T-helper 1 cell treated with Interleukin-12 subunit alpha and Interleukin-12 subunit beta and Interleukin-4 antibody, amounts not matched to agents 30 μg/mL and 1 μg/mL, for 36 hours (primary cell): Measurements from ENCODE around the gene SLN.

Experiments
- H3K27ac Mint-ChIP-seq: one replicate; pipeline ENCODE4 v1.8.0; 2021; ENCODE audit warnings: mild to moderate bottlenecking, mixed read lengths
- H3K27me3 Mint-ChIP-seq: one replicate; pipeline ENCODE4 v1.8.0; 2021; ENCODE audit warnings: low read depth, mixed read lengths
- H3K36me3 Mint-ChIP-seq: one replicate; pipeline ENCODE4 v1.8.0; 2021; ENCODE audit warnings: low read depth, mixed read lengths
- H3K4me1 Mint-ChIP-seq: one replicate; pipeline ENCODE4 v1.8.0; 2021; ENCODE audit warnings: low read depth, mixed read lengths
- H3K4me3 Mint-ChIP-seq: one replicate; pipeline ENCODE4 v1.8.0; 2021; ENCODE audit warnings: mild to moderate bottlenecking, moderate library complexity, mixed read lengths
- H3K9me3 Mint-ChIP-seq: one replicate; pipeline ENCODE4 v1.8.0; 2021; ENCODE audit warnings: mixed read lengths

The SLN gene

DNA sequence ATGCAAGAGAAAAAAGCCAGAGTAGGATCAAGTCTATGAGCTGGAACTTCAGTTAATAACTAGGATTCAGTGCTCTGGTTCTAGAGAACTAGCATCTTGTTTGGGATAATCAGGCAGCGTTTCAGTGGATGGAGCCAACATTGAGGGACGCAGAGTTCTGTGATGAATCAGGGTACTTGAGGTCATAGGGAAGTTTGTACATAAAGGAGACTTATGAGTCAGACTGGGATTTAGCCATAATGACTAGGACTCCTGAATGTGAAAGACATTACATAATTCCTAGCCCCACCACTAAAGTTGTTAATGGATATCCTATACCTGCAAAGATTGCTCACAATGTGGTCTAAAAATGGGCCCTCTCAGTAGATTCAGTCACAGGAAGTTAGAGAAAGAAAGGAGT lies 6.8 kb downstream of the SLN start:
- H3K27ac Mint-ChIP-seq, result no peak overlapping the region
- no peak overlapping the region for H3K4me3 Mint-ChIP-seq

DNA sequence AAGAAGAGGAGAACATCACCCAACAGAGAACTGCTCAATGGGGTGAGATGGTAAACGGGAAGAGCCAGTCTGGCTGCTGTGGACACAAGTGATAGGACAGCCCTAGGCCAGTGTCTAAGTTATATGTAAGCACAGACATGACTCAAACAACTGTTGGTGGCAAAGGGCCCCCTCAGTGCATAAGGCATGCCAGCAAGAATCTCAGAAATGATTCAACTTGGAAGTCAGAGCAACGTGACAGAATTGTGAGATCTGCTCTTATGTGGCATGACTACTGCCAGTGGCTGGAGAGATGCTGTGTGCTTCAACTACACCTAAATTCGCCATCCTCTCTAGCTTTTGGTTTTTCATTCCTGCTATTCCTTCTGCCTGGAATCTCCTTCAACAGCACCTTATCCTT lies 7.4 kb downstream of the SLN start:
- Mint-ChIP-seq H3K27me3 (peaks cover 26% of the 10 kb centered on the region), H3K4me3 (no peak overlapping the region), H3K9me3 (no peaks in the 10 kb centered on the region), H3K36me3 (no peaks in the 10 kb centered on the region), H3K4me1 (no peaks in the 10 kb centered on the region), H3K27ac (no peak overlapping the region)

More for the DNA sequence above, 6.8 kb downstream of the SLN start:
- Mint-ChIP-seq H3K4me1 (no peaks in the 10 kb centered on the region), H3K27me3 (peaks cover 28% of the 10 kb centered on the region), H3K36me3 (no peaks in the 10 kb centered on the region), H3K9me3 (no peaks in the 10 kb centered on the region)

DNA sequence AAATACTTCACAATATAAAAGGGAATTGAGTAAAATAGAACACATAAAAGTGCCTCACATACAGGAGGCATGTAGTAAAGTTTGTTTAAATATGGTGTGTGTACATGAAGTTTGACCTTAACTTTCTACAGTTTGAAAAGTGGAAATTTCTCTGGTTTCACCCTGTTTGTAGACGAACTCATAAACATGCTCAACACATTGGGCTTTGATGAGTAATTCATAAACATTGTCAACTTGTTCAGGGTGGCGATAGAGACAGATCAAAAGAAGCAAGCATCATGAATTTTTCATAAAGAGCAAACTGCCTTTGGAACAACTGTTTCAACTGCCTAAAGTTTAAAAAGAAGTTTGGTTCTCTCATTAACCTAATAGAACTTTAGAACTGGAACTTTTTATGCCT lies 9.1 kb downstream of the SLN start:
- Mint-ChIP-seq H3K9me3 (no peaks in the 10 kb centered on the region), H3K4me3 (no peak overlapping the region), H3K36me3 (no peaks in the 10 kb centered on the region), H3K27ac (no peak overlapping the region), H3K27me3 (peaks cover 22% of the 10 kb centered on the region), H3K4me1 (no peaks in the 10 kb centered on the region)

GRCh38 chr11:107702109-107702660 lies 9.7 kb downstream of the SLN start:
- no peaks in the 10 kb centered on the region for H3K36me3 Mint-ChIP-seq
- peaks cover 19% of the 10 kb centered on the region for H3K27me3 Mint-ChIP-seq
- no peak overlapping the region for H3K4me3 Mint-ChIP-seq
- H3K27ac Mint-ChIP-seq, result no peak overlapping the region
- no peaks in the 10 kb centered on the region for H3K9me3 Mint-ChIP-seq
- no peaks in the 10 kb centered on the region for H3K4me1 Mint-ChIP-seq

- Mint-ChIP-seq H3K4me1 (no peaks in the 10 kb centered on the region), H3K27ac (no peak overlapping the region), H3K9me3 (no peaks in the 10 kb centered on the region), H3K4me3 (no peak overlapping the region), H3K27me3 (peaks cover 26% of the 10 kb centered on the region), H3K36me3 (no peaks in the 10 kb centered on the region)
These were observed 12.2 kb downstream of the SLN start for GRCh38 chr11:107699371-107700285.

GRCh38 chr11:107697291-107697690 lies 14.6 kb downstream of the SLN start:
- Mint-ChIP-seq H3K4me1 (peaks cover 2% of the 10 kb centered on the region), H3K9me3 (no peaks in the 10 kb centered on the region), H3K4me3 (no peak overlapping the region), H3K36me3 (no peaks in the 10 kb centered on the region), H3K27ac (no peak overlapping the region), H3K27me3 (peaks cover 30% of the 10 kb centered on the region)

GRCh38 chr11:107696140-107696539 lies 15.7 kb downstream of the SLN start:
- H3K4me3 Mint-ChIP-seq, result no peak overlapping the region
- H3K27me3 Mint-ChIP-seq, result peaks cover 38% of the 10 kb centered on the region
- no peaks in the 10 kb centered on the region for H3K36me3 Mint-ChIP-seq
- no peaks in the 10 kb centered on the region for H3K9me3 Mint-ChIP-seq
- H3K4me1 Mint-ChIP-seq, result peaks cover 2% of the 10 kb centered on the region
- no peak overlapping the region for H3K27ac Mint-ChIP-seq

DNA sequence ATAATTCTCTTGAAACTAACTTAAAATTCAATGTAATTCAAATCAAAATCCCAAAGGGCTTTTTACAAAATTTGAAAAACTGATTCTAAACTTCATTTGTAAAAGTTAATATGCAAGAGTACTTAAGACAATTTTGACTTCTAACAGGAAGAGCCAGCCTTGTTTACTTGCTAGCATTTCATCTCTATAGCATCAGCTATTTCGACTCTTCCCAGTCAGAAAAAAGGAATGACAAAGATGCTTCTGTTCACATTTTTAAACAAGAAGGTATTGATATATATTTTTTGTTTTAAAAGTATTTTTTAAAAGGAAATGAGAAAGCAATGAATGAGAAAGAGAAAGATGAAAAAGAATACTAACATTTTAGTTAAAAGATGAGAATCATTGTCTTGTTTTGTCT lies 16.4 kb downstream of the SLN start:
- no peaks in the 10 kb centered on the region for H3K36me3 Mint-ChIP-seq
- H3K4me1 Mint-ChIP-seq, result peaks cover 2% of the 10 kb centered on the region
- peaks cover 39% of the 10 kb centered on the region for H3K27me3 Mint-ChIP-seq
- no peak overlapping the region for H3K27ac Mint-ChIP-seq
- no peaks in the 10 kb centered on the region for H3K9me3 Mint-ChIP-seq
- no peak overlapping the region for H3K4me3 Mint-ChIP-seq

- no peak overlapping the region for H3K4me3 Mint-ChIP-seq
- peaks cover 27% of the 10 kb centered on the region for H3K27me3 Mint-ChIP-seq
- no peak overlapping the region for H3K27ac Mint-ChIP-seq
- peaks cover 4% of the 10 kb centered on the region for H3K4me1 Mint-ChIP-seq
- H3K36me3 Mint-ChIP-seq, result no peaks in the 10 kb centered on the region
- H3K9me3 Mint-ChIP-seq, result no peaks in the 10 kb centered on the region
These were observed 20.7 kb downstream of the SLN start for GRCh38 chr11:107691000-107691750.

DNA sequence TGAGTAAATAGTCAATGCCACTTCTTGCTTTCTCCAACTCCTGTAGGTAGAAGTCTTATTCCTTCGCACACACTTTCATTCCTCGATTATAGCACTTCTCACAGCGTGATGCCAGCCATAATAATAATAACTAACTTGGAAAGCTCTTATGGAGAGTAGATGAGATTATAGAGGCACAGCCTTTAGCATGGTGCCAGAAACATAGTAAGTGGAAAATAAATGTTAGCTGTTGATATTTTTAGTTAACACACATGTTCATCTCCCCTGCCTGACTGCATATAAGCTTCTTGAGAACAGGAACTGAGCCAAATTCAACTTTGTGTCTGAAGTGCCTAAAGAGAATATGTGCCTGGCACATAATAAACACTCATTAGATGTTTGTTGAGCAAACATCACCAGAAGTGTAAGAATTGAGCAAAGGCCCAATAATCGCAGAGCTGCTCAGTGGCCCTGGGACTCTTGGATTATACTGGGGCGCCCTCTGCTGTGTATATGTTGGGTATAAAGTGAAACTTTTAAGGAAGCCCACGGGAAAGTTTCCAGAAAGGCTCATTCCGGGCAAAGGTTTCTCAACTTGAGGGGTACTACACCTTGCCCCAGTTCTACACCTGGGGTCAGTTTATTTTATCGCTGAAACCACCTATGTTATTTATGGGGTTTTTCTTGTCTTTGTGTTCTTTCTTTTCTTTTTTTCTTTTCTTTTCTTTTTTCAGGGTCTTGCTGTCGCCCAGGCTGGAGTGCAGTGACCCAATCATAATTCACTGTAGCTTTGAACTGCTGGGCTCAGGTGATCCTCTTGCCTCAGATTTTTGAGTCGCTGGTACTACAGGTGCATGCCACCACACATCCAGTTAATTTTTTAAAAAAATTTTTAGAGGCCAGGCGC lies 22.3 kb downstream of the SLN start:
- Mint-ChIP-seq H3K4me1 (peaks cover 4% of the 10 kb centered on the region), H3K27ac (no peak overlapping the region), H3K9me3 (no peaks in the 10 kb centered on the region), H3K4me3 (no peak overlapping the region), H3K36me3 (no peaks in the 10 kb centered on the region), H3K27me3 (peaks cover 21% of the 10 kb centered on the region)

DNA sequence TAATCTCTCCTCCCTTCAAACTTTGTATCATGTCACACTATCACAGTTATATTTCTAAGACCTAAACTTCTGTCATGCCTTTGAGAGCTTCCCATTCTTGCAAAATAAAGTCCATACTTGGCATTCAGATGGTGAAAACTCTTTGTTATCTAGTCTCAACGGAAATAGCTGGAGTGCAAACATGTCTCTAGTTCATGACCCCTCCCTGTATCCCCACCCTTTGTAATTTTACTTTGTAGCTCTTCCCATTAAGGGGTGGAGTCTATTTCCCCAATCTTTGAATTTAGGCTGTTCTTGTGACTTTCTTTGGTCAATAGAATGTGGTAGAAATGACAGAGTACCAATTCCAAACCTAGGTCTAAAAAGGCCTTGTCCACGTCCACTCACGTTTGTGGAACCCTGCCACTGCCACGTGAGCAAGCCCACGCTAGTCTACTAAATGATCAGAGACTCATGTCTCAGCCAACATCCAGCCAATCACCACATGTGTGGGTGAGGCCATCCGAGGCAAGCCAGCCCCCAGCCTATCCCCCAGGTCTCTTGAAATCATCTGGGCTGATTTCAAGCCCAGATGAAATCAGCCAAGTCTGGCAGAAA lies 23.4 kb downstream of the SLN start:
- Mint-ChIP-seq H3K4me1 (peaks cover 4% of the 10 kb centered on the region), H3K4me3 (no peak overlapping the region), H3K27ac (no peak overlapping the region), H3K9me3 (no peaks in the 10 kb centered on the region), H3K27me3 (peaks cover 21% of the 10 kb centered on the region), H3K36me3 (no peaks in the 10 kb centered on the region)

DNA sequence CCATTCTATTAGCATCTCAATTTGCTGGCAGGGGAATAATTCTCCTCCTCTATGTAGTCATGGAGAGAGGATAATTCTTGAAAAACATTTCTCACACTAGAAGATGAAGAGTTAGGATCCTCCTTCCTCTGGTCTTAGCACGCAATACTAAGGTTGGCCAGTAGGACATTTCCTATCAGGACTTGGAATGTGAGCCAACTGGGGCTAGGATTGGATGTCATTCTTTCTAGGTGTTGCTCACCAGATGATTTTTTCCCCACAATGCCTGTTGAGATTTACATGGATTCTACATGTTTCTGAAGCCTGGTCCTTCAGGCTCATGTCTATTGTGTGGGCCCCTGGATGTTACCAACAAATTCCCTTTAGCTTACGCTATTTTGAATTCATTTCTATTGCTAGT lies 28.0 kb downstream of the SLN start:
- no peaks in the 10 kb centered on the region for H3K36me3 Mint-ChIP-seq
- no peaks in the 10 kb centered on the region for H3K9me3 Mint-ChIP-seq
- peaks cover 7% of the 10 kb centered on the region for H3K27me3 Mint-ChIP-seq
- no peaks in the 10 kb centered on the region for H3K4me1 Mint-ChIP-seq
- no peak overlapping the region for H3K4me3 Mint-ChIP-seq
- no peak overlapping the region for H3K27ac Mint-ChIP-seq

GRCh38 chr11:107683061-107683460 lies 28.8 kb downstream of the SLN start:
- H3K27ac Mint-ChIP-seq, result no peak overlapping the region
- no peak overlapping the region for H3K4me3 Mint-ChIP-seq
- H3K36me3 Mint-ChIP-seq, result no peaks in the 10 kb centered on the region
- H3K9me3 Mint-ChIP-seq, result no peaks in the 10 kb centered on the region
- peaks cover 7% of the 10 kb centered on the region for H3K27me3 Mint-ChIP-seq
- no peaks in the 10 kb centered on the region for H3K4me1 Mint-ChIP-seq

- Mint-ChIP-seq H3K4me1 (no peaks in the 10 kb centered on the region), H3K4me3 (no peak overlapping the region), H3K36me3 (no peaks in the 10 kb centered on the region), H3K27ac (no peak overlapping the region), H3K27me3 (peaks cover 7% of the 10 kb centered on the region), H3K9me3 (no peaks in the 10 kb centered on the region)
These were observed 29.3 kb downstream of the SLN start for GRCh38 chr11:107682572-107682971.
